GM12874 (cell line): ENCODE data around the gene CFAP46.

Source experiments
- CTCF ChIP-seq: IDR thresholded peaks from 2 replicates; pipeline ENCODE4 v1.5.1; 2011; ENCODE audit warnings: low read depth, mild to moderate bottlenecking, control low read depth, low read length, moderate library complexity; ENCODE audit not compliant: insufficient read depth

CFAP46 gene

GRCh38 chr10:132897516-132898381, 44.6 kb downstream of the CFAP46 start:
- no peak for TF ChIP-seq CTCF

- no peak for TF ChIP-seq CTCF
These were observed 49.3 kb downstream of the CFAP46 start for GRCh38 chr10:132893090-132893489.

- TF ChIP-seq CTCF, result no peak
These were observed 50.4 kb downstream of the CFAP46 start for GRCh38 chr10:132892004-132892403.

GRCh38 chr10:132891368-132891767, 51.0 kb downstream of the CFAP46 start:
- TF ChIP-seq CTCF, result no peak

GRCh38 chr10:132890301-132890700, 52.1 kb downstream of the CFAP46 start:
- TF ChIP-seq CTCF, result no peak

- no peak for TF ChIP-seq CTCF
These were observed 52.8 kb downstream of the CFAP46 start for GRCh38 chr10:132889556-132889955.

- TF ChIP-seq CTCF, result no peak
These were observed 53.4 kb downstream of the CFAP46 start for GRCh38 chr10:132888898-132889490.
